ENCODE measurements around the gene MBP.

Gene MBP

DNA sequence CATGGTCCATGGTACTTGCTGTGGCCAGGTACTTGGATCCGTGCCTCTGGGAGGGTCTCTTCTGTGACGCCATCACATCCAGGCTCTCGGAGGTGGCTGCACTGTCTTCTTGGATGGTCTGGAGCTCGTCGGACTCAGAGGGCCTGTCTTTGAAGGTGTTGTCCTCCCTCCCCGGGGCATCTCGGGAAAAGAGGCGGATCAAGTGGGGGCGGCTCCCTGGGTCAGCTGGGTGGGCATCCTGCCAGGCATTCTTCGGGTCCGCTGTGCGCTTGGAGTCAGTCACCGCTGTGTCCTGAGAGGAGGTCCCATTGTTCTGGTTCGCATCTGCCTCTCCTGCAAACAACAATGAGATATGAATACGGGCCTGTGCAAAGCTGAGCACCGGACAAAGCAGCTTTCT is 115.6 kb downstream of the MBP start:
- no peak for DNase-seq

DNA sequence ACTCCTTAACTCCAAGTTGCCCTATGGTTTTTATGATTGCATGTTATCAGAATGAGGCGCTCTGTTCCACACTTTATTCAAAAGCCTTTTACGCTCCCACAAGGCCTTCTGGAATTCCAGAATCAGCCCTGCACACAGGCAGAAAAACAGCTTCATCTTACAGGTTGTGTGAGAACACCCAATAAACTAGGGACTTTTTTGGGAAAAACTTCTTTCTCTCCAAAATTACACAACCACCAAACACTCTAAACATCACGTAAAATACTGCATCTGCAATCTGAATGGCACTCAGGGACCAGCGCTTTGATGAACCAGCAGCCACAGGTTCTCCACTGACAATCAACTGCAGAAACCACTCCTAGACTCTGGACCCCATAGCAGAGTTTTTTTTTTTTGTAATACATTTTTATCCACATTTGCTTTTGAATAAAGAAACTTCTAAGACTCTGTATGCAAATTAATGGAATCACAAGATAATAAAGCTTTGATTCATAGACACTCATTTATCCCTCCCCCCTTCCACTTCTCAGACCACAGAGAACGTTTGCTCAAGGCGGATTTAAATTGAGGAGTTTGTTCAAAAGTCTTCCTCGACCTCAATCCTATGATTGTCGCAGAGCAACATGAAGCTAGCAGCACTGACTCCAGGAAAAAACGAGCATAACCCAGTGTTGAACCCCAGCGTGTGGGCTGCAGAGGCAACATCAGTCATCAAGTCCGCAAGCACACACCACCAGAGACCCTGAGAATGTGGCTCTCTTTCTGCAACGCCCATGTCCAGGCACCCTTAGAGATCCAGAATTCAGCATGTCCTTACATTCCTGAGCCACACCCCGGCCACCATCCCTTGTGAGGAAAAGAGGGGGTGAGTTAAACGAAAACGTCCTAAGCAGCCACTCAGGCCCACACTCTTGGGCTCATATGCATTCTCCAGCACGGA is 116.5 kb downstream of the MBP start:
- DNase-seq = no peak

DNA sequence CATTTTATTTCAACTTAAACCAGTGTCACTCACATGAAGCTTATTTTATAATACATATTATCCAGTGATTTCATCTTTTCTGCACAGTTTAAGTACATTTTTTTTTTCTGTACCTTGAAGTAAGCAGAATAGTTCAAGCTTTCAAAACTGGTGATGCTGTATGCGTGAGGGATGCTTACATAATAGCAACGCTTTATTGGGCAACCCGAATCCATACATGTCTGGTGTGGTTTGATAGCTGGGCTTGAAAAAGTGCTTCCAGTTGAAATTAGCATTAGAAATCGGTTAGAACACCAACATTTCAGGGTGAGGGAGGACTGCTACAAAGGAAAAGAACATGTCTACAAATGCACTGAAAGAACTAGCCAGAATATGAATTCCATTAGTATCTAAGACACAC is 117.4 kb downstream of the MBP start:
- DNase-seq = no peak

DNA sequence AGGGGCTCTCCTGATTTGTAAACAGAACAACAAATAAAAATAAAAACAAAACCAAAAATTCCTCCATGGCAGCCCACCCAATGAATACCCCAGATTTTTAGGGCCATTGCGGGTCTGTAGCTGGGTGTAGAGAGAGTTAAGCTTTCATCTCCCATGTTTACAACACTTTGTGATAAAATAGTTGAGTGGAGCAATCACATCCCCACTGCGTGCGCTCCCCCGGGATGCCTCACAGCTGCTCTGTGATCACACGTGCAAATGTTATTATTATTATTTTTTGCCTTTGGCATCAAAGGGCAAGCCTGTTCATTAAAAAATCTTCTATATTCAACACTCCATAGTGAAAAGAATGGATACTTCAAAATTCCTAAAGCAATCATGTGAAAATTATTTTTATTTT is 118.0 kb downstream of the MBP start:
- no peak for DNase-seq

DNA sequence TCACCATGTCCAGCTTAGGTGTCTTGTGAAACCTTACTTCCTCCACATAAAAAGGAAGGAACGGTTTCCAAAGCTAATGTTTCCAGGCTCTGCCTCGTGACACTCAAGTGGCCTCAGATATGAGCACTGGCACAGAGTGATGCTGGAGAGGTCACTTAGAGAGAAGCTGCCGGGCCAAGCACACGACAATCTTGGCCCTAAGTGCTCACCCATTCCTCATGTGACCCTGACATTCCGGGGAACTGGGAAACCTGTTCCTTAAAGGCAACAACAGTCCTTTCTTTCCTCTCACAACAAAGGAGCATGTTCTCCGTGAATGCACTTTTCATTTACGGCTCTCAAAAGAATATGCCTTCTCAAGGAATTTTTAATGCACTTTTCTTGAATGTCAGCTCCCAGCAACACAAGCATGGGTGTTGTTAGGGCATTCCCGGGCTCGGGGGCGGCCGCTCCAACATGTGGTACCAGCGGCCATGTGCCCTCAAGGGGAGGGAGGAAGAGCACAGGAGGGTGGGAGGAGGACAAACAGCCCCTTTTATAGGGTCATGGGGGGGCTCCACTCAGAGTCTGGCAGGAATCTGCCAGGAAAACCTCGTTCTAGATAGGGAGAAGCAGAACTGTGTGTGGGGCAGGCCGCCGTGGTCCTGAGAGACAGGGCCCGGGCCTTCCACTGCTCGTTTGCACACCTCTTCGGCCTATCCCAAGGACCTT is 118.6 kb downstream of the MBP start:
- DNase-seq = no peak

DNA sequence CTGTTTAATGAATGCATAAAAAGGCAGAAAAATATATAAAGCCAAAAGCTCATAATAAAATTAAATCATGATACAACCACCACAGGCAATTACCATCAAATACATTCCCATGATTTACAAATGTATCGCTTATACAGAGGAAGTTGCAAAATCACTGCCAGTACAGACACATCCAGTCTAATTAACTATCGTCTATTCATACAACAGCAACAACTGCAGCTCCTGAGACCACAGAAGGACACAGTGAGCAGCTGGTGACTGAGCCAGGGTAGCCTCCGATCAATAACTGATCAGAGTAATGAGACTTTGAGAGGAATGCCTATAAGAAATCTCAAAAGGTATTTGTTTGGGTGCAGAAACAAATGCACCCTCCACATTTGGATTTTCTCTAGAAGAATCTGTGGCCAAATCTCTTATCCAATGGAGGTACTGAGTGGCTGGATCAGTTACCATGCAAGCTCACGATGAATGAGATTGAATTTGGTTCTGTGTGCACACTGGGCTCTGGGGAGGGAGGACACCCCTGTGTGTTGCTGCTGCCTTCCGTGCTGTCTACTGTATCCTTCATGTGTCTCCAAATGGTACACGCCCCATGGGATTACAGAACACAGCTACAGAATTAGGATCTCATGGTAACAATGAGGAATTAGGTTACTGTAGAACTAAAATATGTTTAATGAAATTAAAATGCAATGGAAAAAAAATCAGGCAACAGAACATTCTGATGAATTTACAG is 119.6 kb downstream of the MBP start:
- DNase-seq = no peak

DNA sequence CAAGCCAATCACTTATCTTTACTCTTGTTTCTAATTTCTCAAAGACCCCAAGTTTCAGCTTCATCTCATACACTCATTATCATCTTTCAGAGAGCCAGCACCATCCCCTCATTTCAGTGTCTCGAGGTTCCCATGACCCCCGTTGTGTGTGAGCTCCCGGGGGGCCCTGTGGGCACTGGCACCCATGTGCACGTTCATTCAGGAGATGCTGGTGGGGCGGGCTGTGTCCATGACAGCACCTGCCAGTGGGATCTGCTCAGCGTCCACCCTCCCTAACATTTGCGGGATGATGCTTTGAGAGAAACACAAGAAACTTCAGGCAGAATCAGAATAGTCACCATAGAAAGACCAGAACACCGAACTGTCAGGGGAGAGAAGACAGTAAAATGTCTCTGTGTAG is 120.5 kb downstream of the MBP start:
- DNase-seq = no peak

DNA sequence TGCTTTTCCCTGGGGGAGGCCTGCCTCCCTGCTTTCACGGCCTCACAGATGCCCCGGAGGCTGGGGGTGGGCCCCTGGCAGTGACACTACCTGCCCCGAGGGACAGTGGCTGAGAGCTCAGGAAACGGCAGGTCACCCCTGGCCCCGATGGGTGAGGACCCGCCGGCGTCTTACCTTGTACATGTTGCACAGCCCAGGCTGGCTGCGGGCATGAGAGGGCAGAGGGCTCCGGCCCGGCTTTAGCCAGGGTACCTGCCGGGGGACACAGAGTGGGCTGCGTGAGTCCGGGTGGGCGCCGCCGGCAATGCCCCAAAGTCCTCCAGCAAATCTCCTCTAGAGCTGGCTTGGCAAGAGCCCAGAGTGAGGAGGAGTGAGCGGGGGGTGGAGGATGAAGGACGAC is 122.9 kb downstream of the MBP start:
- no peak for DNase-seq

DNA sequence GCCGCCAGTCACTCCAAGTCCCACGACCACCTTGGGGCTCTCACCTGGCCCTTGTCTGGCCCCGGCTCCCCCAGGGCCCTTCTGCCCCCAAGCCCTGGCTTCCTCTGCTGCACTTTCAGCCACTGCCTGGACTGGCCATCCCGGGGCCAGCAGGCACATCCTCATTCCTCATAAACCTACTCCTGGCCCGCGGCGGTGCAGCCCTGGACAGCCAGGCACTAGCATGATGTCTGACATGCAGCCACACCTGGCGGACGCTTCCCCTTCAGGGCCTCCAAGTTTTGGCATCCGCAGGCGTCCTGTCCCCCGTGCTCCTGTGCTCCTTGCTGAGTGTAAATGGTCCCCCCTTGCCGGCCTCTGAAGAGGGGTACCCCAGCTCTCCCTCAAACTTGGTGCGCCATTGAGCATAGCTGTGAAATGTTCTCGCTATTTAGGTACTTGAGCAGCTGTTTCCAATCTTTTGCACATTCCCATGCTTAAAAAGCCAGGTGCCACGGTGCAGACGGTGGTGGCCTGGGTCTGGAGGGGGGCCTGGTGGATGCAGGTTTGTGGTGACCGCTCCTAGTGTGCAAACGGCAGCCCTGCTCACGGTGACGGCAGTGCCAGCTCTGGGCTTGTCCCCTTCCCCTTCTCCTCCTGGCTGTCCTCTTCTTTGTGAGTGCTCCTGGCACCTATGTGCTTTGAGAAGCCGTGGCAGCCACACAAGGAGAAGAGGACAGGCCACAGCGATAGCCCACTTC is 123.8 kb downstream of the MBP start:
- no peak for DNase-seq

DNA sequence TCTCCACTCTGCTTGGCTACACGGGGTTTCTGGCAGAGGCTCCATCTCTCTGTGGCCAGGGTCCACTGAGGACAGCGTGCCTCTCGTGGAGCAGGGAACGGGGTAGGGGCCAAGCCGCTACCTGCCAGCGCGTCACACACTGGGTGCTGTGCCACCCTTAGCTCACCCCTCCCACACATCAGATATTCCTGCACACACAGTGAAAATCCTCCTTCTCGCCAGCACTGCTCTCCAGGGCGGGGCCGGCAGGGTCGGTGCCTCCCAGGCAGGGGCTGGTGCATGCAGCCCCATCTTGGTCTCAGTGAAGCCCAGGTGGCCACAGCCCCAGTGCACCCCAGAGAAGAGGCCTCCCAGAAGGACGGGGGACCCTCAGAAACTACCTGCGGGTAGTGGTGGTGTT is 124.6 kb downstream of the MBP start:
- no peak for DNase-seq

DNA sequence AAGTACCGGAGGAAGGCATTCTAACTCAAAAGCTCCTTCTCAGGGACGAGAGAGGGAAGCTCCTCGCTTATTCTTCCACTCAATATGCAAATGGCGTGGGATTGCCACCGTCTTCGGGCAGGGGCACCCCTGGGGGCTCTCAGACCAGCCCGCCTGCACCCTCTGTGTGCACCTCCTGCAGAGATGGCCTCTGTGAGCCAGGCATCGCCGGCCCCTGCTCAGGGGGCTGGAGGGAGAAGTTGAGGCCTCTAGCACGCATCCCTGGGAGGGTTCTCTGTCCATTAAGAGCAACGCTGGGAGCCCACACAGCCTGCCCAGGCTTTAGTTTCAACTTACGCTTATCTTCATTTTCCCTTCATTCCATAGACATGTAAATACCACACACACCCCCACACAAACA is 125.3 kb downstream of the MBP start:
- DNase-seq = no peak

DNA sequence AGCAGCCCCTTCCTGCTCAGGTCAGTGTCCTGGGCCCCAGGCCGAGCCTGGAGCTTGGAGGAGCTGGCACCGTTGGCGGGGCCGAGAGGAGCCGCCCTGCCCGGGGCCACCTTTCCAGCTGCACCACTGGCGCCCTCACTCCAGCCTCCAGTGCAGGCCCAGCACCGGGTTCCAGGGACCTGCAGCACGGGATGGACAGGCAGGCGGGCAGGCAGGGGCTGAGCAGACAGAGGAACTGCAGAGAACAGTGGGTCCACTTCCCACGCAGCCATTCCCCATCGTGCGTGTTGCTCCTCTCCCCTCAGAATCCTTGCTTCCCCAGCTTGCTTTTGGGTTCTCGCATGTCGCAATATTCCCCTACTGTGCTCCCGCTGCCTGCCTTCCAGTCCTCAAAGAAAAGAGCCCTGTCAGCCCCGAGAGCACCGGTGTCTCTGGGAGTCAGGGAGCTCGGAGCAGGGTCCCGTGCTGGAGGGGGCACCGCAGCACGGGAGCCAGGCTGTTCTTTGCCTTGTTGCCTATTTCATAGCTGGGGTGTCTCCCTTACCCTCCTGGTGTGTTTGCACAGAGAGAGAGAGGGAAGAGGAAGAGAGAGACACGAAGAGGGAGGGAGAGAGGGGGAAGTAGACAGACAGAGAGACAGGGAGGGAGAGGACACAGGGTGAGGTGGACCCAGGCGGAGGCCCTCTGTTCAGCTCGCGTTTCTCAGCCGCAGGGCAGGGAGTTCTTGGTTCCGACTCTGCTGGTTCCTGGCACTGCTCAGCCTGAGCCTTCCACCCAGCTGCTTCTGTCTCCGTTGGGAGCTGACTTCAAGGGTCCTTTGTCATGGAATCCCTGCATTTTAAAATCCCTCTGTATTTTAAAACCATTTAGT is 126.0 kb downstream of the MBP start:
- no peak for DNase-seq

DNA sequence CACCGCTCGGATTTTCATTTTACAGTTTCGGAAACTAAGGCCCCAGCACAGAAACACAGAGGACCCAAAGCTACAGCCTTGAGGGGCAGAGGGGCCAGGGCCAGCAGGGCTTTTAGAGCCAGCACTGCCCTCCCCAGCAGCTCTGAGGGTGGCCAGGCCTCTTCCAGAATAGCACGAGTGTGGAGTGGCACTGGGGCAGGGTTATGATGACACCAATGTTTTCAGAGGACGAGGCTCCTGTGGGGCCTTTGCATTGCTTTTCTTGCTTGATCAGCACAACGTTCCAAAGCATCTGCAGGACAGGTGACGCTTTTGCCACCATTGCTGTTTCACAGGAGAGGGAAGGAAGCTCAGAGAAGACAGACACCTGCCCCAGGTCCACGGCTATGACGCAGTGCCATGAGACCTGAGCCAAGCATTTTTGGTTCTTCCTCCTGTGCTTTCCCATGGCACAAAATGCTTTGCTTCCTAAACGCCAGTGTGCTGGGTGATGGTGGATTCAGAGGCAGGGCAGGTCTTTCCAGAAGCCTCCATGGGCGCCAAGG is 126.9 kb downstream of the MBP start:
- no peak for DNase-seq

DNA sequence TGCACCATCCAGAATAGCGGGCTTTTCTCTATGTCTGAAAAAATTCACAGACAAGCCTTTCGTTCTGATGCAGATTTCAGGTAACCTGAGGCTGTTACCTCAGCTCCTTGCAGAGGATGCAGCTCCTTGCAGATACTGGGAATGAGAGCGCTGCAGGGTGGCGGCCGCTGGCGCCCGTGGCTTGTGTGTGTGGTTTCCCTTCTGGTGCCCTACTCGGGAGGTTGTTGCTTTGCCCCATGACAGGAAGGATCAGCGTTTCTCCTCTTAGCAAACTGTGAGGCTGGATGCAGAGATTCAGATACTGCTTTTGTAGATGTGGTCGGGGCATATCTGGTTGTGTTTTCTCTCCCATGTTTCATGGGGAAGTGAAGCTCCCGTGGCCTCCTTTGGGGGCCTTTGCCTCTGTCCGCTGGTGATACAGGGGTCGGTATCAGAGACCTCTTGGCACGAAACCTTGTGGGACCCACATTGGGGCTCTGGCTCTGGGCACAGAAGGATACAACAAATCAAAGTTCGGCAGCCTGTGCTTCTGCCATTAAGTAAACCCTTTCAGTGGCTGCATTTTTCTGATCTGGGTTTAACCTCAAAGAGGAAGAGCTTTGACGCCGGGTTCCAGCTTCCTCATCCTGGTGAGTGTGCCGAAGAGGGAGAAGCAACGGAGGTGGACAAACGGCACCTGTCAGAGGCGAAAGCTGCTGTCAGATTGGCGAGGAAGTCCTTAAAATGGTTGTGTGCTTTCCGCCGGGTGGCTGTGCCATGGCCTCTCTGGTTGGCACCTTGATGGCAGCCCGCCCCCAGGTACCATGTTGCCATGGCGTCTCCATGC is 127.8 kb downstream of the MBP start:
- DNase-seq = no peak

DNA sequence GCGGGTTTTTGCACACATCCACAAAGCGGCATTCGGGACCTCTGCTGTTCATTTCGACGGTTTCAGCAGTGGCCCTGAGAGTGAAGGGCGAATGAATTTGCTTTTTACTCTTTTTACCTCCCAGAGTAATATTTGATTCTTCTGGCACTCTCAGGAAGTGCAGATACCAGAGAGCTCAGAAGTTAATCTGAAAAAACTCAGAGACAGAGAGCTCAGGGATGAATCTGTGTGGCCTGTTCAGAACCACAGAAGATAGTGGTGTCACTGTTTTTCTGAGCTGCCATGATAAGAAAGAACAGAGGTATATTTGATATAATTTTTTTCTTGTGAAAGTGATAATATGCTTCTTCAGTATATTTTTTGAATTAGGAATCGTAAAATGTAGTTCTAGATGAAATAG is 129.3 kb downstream of the MBP start:
- DNase-seq = no peak

DNA sequence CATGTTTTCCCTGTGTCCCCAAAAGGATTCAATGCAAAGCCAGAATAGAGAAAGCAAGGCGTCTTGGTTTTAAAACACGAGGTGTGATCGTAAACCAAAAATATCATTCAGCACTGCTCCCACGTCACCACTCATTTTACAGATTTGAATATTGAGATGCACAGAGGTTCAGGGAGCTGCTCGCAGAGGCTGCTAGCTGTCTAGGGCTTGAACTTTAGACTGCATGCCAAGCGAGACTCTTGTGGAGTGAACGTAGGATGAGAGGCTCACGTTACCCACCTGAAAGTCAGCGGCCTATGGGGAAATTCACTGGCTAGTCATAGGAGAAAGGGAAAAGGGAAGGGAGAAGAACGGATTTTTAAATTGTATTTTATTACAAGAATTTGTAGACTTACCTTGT is 130.1 kb downstream of the MBP start:
- no peak for DNase-seq

DNA sequence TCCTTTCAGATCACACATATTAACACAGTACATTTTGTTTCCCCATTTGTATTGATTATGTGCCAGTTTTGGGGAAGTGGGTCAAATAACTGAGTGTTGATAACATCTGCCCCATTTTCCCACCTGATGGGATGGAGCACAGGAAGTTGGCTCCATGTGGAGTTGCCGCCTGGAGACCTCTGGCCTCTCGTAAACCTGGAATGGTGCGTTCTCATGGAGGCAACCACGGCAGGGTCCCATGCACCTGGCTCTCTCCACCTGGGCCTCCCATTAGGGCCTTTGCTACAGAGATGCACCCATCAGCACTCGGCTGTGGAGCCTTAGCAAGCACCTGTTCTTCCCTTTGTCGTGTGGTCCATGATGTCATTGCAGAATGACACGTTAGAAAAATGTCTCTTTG is 130.6 kb downstream of the MBP start:
- DNase-seq = no peak

DNA sequence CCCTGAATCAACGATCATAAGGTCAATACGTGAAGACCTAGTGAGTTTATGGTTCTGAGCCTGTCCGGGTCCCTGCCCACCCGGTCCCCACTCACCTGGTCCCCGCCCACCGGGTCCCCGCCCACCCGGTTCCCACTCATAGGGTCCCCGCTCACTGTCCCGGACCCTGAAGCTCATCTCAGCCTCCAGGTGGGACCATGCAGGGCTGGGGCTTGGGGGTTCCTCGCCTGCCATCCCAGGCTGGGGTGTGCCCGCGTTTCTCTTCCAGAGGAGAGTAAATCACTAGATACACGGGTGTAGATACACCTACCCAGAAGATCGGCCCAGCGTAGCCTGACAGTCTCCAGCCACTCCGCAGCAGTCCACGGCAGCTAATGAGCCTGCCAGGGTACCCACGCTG is 131.5 kb downstream of the MBP start:
- no peak for DNase-seq

DNA sequence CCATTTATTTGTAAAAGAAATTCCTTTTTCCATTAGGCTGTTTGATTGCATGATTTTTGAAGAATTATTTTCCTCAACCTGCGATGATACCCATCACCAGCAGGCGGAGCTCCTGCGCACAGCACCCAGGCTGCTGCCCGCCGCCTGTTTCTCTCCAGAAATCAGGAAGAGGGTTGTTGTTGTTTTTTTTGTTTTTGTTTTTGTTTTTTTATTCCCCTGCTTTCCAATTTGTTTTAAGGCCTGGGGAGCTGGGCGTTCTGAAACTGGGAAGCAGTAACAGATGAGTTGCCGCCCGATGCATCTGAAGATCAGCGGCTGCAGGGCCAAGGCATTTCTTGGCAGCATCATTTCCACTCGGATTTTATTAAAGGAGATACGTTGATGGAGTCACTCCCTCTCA is 132.1 kb downstream of the MBP start:
- peak; percentile 58 for DNase-seq

DNA sequence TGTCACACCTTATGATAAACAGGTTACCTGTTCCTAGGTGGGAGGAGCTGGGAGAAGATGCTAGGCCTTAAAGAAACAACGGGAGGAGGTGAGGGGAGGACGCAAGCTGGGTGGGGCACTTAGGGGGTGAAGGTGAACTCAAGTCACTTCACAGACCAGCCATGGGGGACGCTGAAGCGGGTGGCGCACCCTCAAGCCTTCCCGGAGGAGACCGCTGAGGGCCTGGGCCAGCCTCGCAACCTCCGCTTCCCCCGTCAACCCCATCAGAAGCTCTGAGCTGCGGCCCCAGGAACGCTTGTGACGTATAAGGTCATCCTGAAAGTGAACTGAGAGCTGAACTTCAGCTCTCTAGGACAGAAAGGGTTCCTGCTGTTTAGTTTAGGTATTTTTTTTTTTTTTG is 133.5 kb downstream of the MBP start:
- no peak for DNase-seq
